CD4-positive, alpha-beta T cell treated with Interleukin-17A for 4 hours (primary cell): ENCODE data around the gene RIBC1.
A peak's percentile ranks its signal among the peaks of the same experiment; 100 is the strongest.
"Not testable (repeated sequence)": the region's sequence is repeated elsewhere in the genome, so short reads cannot be mapped to it uniquely, and the experiment has no call there.

Experiments
- DNase-seq: peaks from one replicate; pipeline ENCODE4 v3.0.0-alpha.2; 2020; ENCODE audit warnings: mixed read lengths

RIBC1 gene

DNA sequence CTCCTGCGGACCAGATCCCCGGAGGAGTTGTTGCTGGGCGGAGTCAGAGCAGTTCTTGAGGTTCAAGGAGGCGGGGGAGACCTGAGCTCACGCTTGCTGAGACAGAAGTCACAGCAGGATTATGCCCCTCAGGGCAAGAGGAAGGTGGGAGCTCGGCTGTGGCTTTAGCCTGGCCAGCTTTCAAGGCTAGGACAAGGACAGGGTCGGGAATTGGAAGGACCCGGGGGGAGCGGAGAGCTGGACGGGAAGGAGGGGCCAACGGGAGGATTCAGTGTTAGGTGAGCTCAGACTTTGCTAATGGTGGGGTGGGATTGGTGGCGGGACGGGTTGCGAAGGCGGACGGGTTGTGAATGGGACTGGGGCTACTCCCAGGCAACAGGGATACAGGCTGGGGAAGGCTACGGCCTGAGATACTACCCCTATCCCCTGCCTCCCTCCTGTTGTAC, at the start of gene RIBC1:
Gene RIBC1 (plus strand): TSS at position 13 of the 446 bp plus-strand sequence. CDS start 3,404 bp downstream, outside the sequence.
- no peak for DNase-seq

DNA sequence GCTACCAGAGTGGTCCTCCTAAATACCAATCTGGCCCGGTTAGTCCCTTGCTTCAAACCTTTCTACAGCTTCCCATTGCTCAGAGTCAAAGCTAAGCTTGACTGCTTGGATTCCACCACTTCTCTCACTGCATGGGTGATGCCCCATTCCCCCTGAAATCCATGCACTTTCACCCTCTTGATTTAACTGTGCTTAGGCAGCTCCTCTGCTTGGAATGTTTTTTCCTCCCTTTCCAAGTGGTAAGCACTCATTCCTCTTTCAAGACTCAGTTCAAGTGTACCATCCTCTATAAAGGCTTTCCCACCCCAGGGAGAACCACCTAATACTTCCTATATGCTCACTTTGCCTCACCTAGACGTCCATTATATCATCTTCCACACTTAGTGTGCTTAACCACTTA, 49.4 kb upstream of the RIBC1 start:
- no peak for DNase-seq

DNA sequence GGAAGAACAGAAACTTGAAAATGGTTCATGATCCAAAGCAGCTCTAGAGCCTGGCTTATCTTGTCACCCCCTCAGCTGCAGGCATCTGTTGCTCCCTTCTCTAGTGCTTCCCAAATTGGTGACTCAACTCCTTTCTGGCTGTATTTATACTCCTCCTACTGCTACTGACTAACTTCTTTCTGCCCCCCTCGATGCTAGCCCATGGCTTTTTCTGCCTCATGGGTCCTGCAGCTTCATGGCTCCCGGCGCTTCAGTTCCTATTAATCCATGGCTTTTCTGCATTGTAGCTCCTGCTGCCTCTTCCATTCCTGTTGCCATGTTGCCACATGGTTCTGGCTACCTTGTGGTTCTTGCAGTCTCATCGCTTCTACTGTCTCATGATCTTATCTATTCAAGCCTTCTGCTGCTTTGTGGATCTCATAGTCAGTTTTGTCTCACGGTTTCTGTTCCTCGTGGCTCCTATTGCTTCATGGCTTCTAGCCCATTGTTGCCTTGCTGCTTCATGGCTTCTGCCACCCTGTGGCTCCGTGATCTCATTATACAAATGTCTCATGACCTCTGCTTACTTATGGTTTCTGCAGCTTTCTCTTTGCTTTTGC, 48.4 kb upstream of the RIBC1 start:
- DNase-seq: no peak

DNA sequence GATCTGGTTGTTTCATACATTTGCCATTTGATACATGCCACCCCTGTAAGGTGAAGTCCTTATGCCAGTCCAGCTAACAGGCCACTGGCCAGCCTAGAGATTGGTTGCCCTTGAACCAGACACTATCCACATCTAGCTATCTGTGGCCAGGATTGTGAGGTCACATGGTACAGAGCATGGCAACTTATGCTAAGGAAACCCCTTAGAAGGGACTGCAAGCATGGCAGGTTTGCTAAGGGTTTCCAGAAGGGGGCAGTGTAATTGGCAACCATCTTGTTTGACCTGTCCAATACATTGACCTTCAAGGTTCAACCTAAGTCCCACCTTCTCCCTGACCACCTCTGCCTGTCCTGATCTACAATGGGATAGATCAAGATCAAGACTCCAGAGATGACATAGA, 47.8 kb upstream of the RIBC1 start:
- DNase-seq: no peak

DNA sequence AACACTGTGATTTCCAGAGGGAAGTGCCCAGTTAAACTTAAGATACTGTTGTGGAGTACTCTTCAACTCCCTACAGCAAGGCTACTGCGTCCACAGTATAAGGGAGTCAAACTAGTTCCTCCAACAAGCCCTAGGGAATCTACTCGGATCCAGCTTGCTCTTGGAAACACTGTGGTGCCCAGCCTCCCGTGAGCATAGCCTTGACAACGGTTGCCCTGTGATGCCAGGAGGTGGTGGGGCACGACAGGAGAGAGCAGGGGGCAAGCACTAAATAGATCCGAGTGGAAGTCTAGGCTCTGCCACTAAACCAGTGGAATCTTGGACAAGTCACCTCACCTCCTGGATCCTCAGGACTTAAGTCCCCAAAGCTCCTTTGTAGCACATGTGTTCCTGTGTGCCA, 45.8 kb upstream of the RIBC1 start:
- DNase-seq: no peak

DNA sequence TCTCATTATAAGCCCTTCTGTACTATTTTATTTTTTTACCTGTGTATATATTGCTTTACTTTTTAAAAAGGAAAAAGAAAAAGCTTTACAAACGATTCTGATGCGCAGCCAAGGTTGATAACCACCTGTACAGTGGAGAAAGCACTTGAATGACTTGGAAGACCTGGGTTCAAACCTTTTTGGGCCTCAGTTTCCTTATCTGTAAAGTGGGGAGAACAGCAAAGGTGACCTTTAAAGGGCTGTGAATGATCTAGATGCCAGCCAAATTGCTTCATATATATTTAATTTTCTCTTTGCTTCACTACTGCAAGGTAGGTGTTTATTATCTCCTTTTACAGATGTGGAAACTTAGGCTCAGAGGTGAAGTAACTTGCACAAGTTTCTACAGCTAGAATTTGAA, 45.2 kb upstream of the RIBC1 start:
- DNase-seq: no peak

DNA sequence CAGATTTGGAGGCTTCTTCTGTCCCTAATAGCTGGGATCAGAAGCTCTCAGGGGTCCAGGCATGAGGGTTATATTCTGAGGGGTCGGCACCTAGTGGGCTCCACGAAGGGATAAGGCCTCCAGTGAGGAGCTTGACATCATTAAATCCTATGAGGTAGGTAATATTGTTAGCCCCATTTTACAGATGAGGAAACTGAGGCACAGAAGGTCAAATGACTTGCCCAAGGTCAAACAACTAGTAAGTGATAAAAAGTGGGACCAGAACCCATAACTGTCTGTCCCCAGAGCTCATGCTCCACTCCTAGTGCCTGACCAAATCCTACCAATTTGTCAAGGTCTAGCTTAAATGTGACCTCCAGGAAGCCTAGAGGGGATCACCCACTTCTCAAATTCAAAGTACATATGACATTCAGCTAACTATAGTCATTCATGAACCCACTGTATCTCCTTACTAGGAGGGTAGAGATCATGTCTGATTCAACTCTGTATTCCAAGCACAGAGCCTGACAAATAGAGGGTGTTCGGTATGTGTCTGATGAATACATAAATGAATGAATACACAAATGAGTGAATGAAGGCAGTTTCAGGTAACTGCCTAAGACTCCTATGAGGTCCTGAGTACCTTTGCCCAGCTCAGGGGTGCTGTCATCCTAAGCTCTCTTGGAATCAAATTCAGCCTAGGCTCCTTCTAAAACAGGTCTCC, 43.5 kb upstream of the RIBC1 start:
- no peak for DNase-seq

DNA sequence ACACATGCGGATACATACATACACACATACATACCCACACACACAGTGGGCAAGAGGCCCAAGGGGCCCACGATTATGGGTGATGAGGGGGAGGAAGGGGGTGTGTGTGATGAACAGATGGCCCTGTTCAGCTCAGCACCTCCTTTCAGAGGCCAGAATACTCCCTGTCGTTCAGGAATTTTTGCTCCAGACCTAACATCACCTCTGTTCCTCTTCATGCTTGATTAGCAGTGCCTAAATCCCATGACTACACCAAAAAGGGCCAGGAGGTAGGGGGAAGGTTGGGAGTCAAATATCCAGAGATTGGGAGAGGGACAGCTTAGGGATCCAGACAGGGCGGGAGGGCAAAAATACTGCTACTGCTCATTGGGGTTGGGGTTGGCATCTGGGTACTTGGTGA, 42.9 kb upstream of the RIBC1 start:
- DNase-seq: no peak

DNA sequence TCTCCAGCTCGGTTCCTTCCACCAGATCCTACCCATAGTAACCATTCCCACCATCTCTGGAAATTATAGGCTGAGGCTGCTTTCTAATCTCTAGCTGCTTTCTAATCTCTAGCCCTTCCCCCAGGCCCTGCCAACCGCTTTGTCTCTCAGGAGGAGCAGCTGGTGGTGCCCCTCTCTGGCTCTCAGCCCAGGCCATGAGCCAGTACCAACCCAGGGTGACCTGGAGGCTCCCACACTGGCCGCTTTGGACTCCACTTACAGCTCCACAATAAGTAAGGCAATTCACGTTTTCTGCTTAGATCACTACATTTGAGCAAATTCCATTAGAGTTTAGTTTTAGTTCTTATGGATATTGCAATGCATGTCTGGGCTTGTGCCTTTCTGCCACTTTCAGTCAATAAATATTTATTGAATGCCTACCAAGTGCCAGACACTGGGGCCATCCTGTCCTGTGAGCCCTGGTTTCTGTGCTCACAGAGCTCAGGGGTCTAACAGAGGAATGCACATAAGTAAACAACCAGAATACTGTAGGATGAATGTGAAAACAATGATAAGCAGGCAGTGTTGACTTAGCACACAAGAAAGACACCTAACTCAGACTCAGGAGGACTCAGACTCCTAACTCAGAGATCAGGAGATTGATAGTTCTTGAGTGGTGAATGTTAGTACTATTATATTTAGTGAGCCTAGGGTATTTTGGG, 39.1 kb upstream of the RIBC1 start:
- DNase-seq: no peak

DNA sequence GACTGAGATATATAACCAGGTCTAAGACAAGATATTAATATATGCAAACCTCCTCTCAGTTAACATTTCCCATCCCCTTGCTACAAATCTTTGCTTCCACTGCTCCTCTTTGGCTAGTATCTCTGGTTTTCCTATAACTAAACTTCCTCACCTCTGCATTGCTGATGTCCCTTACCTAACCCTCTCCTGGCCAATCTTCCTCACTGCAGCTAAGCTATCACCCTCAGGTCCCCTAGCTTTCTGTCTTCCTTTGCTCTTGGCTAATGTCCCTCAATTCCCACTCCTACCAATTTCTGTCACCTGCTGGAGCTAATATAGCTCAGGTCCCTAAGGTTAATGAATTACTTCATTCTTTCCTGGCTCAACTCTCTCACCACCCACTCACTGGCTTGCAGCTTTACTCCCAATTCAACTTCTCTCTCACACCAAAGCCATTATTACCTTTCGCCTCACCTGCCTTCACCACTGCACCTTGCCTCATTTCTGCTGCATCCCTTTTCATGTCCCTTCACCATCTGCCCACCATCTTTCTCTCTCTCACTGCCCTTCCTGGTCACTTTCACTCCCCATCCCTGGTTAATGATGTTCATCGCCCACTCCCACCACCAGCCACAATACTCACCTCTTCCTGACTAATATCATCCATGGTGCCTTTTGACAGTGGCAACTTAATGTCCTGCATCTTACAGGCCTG, 26.9 kb upstream of the RIBC1 start:
- DNase-seq: no peak

DNA sequence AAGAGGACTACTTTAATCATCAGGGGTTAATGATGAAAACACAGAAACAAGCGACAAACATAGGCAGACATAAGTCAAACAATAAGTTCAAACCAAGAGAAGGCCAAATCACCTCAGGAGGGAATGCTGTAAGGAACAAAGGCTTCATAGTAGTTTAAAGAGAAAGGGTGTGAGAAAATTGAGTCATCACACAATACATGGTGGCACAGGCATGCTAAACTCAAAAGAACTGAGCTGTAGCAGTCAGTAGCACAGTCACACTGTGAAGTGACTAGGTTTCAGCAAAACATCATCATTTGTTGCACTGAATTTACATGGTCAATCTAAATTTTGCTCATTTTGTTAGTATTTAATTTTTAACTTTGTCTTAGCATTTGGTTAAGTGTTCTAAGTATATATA, 24.5 kb upstream of the RIBC1 start:
- no peak for DNase-seq

DNA sequence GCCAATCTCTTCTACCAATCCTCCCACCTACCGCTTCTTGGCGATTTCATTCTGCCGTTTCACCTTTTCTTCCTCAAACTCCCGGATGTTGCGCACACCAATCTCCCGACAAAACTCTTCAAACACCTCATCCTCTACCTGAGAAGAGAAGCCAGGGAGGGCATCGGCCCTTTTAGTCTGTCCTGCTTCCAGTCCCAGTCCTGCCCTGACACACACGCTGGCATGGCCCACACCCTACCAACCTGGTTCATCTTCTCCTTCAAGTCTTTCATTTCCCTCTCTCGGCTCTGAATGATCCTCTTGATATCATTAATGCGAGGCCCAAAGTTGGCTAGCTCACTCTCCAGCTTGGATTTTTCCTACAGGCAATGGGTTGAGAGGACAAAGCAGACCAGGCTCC, 19.1 kb upstream of the RIBC1 start:
- DNase-seq: no peak

DNA sequence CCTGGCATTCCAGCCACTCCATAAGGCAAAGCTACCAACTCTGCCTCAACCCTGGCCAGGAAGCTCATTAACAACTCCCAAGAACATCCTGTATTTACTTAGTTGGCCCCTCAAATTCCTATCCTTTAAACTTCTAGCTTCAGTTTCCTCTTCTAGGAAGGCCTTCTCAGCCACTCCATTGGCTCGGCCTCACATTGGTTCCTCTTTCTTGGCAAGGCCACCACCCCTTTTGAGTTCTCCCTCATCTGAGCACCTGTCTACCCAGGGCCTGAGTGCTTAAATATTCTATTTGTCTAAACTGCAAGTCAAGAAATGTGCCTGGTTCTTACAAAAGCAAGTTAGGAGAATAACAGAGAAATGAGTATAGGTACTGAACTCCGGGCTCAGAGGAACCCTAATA, 10.2 kb upstream of the RIBC1 start:
- no peak for DNase-seq

DNA sequence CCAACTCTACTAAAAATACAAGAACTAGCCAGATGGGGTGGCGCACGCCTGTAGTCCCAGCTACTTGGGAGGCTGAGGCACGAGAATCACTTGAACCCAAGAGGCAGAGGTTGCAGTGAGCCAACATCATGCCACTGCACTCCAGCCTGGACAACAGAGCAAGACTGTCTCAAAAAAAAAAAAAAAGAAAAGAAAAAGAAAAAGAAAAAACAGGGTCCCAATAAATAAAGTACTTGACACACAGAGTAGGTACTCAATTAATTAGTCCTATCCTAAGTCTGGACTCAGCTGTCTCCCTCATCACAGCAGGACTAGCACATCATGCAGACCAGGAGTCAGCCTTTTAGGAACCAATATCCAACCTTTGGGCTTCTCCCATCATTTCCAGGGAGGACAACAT, 2.3 kb upstream of the RIBC1 start:
- not testable (repeated sequence) for DNase-seq

DNA sequence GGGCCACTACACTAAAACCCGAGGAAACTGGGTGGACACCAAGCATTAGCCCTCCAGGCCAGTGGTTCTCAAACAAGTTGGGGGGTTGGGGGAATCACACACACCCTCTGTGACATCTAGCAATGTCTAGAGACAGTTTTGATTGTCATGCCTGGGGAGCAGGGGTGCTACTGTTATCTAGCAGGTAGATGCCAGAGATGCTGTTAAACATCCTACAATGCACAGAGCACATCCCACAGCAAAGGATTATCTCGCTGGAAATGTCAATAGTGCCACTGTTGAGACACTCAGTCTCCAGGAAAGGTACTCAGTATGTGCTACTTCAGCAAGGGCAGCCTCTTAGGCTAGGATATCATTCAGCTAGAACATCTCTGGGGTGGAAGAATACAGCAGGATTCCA, 1.5 kb upstream of the RIBC1 start:
- DNase-seq: no peak

DNA sequence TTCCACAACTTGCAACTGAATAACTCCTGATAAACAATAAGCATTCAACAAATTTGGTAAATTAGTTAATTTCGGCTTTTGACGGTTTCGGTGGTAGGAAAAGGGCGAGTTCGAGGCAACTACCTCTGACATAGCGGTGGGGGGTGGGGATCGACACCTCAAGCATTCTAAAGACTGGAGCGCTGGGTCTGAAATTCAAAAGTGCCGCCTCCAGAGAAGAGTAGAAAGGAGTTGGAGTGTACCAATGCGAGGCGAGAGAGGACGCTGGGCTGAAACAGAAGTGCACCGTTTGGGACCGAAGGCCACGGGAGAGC, 944 bp upstream of the RIBC1 start:
- DNase-seq: no peak

DNA sequence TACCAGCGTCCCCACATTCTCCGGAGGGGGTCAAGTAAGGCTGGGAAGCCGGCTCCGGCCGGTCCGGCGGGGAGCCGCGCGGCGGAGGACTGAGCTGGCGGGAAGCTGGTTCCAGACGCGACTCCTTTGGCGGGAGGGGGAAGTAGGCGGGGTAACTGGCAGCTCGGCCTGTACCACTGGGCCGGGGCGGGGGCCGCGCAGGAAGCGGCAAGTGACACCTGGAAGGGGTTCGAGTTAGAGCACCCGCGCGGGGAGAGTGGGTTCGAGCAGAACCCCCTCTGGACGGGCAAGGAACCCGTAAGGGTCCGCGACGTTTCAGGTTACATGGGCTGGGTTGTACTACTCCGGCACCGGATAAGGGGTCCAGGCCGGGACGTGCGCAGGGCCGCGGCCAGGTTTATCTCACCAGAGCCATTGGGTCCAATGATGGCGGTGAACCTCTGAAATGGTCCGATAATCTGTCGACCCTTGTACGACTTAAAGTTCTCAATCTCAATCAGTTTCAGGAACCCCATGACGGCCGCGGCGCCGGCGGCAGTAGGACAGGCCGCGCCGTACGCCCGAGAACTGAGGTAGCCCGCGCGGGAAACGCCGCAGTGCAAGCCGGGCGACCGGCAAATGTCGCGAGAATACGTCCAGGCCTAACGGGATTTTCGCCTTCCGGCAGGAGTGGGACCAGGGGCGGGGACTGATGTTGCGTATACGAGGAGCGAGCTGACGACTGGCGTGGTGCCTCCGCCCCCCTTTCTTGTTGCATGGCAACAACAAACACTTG, 400 bp upstream of the RIBC1 start, which contains the start of gene SMC1A:
Gene SMC1A (minus strand): TSS at position 569 of the 775 bp plus-strand sequence. CDS start 54 bp downstream, at position 515.
- peak; percentile 99 for DNase-seq

DNA sequence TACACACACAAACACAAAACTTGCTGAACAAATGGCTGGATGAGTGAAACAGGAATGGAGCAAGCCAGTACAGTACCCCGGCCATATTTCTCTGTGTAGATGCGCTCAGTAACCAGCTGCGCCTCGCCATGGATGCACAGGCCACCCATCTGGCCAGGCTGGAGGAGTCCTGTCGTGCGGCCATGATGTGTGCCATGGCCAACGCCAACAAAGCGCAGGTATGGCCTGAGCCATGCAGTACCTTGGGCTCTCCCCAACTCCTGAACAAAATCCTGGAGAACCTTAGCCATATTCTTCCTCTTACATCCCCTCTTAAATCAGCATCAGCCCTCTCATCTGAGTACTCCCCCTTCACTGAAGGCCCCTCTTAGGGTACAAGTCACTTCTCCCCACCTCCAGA, 7.1 kb downstream of the RIBC1 start:
- DNase-seq: no peak

DNA sequence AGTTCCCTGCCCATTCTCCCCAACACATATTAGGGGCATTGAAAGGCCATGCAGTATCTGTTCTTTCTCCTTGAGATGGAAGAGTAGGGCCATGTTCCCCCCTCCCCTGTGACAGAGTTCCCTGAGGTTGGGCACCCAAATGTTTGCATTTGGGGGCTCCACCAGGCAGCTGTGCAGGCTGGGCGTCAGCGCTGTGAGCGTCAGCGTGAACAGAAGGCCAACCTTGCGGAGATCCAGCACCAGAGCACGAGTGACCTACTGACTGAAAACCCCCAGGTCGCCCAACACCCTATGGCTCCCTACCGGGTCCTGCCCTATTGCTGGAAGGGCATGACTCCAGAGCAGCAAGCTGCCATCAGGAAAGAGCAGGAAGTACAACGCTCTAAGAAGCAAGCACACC, 7.6 kb downstream of the RIBC1 start:
- no peak for DNase-seq

DNA sequence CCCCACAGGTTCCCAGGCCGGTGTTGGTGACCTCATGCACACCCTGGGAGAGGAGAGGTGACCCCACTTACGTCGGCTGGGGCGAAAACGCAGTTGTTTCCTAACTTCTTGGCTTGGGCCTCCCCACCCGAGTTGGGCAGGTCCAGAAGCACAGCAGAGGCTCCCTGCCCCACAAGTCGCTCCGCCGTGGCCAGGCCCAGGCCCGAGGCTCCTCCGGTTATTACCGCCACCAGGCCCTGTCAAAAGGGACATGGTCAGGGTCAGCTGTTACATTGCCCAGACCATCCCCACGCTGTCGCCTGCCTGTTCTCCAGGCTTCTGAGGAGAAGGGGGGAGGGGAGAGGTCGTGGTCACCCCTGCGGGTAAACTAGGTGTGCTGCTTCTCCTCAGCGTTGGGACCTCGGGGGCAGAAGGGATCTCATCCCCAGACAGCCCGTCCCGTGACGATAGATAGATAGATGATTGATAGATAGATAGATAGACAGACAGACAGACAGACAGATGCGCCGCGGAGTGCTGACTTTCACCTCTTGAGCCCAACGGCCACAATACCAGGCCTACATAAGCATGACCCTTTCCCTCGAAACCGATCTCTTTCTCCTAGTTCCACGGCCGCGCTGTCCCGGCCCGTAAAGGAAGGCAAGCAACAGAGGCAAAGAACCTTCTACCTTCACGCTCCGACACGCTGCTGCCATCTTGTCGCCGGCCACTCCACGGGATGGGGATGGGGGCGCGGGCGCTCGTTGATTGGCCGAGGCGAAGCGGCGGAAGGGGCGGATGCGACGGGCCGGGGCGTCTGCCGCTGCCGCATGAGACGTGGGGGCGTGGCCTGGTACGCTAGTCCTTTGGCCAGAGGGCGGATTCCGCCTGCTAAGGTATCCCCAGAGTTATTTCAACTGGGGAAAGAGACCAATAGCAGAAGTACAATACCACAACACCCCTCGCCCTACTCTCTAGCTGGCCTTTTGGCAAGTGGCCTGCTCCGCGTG, 11.3 kb downstream of the RIBC1 start, which contains the start of gene HSD17B10:
Gene HSD17B10 (minus strand): TSS at position 720 of the 989 bp plus-strand sequence. CDS start 25 bp downstream, at position 695.
- DNase-seq: peak; percentile 91

DNA sequence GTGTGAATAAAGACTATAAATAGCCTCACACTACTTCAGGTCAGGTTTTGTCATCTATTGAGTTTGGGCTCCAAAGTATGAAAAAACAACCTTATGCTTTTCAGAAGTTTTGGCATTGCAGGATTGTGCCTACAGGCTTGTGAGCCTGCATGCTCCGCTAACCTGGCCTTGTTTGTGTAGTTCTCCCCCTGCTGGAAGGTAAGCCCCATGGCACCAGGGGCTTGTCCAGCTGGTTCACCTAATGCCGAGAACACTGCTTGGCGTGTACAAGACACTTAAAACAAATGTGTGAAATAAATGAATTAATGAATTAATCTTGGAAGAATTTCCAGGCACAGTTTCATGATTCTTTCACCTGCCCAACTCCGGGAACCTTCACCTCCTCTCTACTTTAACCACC, 13.3 kb downstream of the RIBC1 start:
- DNase-seq: peak; percentile 78
